Panc1 (cell line): ENCODE results near the gene MAGEA2. TPM values are rescaled to one million over a fixed set of nuclear protein-coding genes. Genes with fewer than 3 reads are reported as not detected.
"Not testable (repeated sequence)": the region's sequence is repeated elsewhere in the genome, so short reads cannot be mapped to it uniquely, and the experiment has no call there.

Experiments used
- ATAC-seq: fragments of 200-7000 bp; cut with Tn5 transposase; 2 replicates; pipeline ENCODE4 v1.9.1; 2020; ENCODE audit warnings: mild to moderate bottlenecking, moderate library complexity
- BruUV-seq: library from RNA; stranded (reverse); fragments of 400-500 nt; replicated peaks from 2 replicates; lab custom pipeline; 2021; lab: Mats Ljungman, UMichigan
- CTCF ChIA-PET: fragments of 300-600 bp; sonication (Branson Sonifier 250); formaldehyde crosslinking; loops from one replicate; lab custom pipeline; 2022; ENCODE audit warnings: antibody characterized with exemption; lab: Charles Lee
- POLR2A ChIA-PET: fragments of 300-600 bp; sonication (Branson Sonifier 250); formaldehyde crosslinking; loops from one replicate; lab custom pipeline; 2022; ENCODE audit warnings: antibody characterized with exemption; lab: Charles Lee
- DNase-seq: peaks from one replicate; pipeline ENCODE4 v3.0.0-alpha.2; 2010; ENCODE audit warnings: low read depth, low spot score
- H3K27ac ChIP-seq: 2 replicates; pipeline ENCODE4 v1.5.1; 2011; ENCODE audit warnings: mild to moderate bottlenecking, low read length, inconsistent platforms
- H3K27me3 ChIP-seq: fragments of 200-500 bp; sonication (Bioruptor generic); 2 replicates; pipeline ENCODE4 v1.6.0; 2014; ENCODE audit warnings: low read length, inconsistent platforms; ENCODE audit not compliant: control insufficient read depth, insufficient read depth
- H3K36me3 ChIP-seq: fragments of 200-500 bp; sonication (Bioruptor generic); 2 replicates; pipeline ENCODE4 v1.5.1; 2014; ENCODE audit warnings: inconsistent platforms, mild to moderate bottlenecking, low read length, moderate library complexity; ENCODE audit not compliant: control insufficient read depth, insufficient read depth
- H3K4me1 ChIP-seq: 2 replicates; pipeline ENCODE4 v1.5.1; 2011; ENCODE audit warnings: inconsistent platforms, mild to moderate bottlenecking, low read length, moderate library complexity; ENCODE audit not compliant: control insufficient read depth, insufficient read depth
- H3K4me3 ChIP-seq, 2 experiments: 2 replicates each; pipeline ENCODE4 v1.5.1; 2011 to 2012; ENCODE audit warnings: low read depth in 2 of 2, low read length in 2 of 2, mild to moderate bottlenecking in 2 of 2, inconsistent platforms in 1 of 2, moderate library complexity in 1 of 2
- H3K9me3 ChIP-seq: fragments of 200-500 bp; sonication (Bioruptor generic); 2 replicates; pipeline ENCODE4 v1.5.1; 2014; ENCODE audit warnings: low read depth, mild to moderate bottlenecking, inconsistent platforms, low read length, moderate library complexity; ENCODE audit not compliant: control insufficient read depth, insufficient read depth
- in situ Hi-C: cut with HindIII; loops from 2 replicates; pipeline ENCODE4 v1.10.0; 2016; ENCODE audit warnings: low sequenced_read_pairs, low pct_unique_long_range_greater_than_20kb
- intact Hi-C: fragments of 100-400 bp; cut with micrococcal nuclease; formaldehyde crosslinking; loops from one replicate; pipeline ENCODE4 v1.10.0; 2022; ENCODE audit not compliant: unreplicated experiment
- total RNA-seq: library from RNA; stranded (reverse); gene quantifications from one replicate; pipeline ENCODE4 v1.2.1, GENCODE V29; 2021; ENCODE audit not compliant: unreplicated experiment

Gene MAGEA2
- total RNA-seq, 1 experiment from 2014 or later = 0.28 TPM

- H3K36me3 ChIP-seq, H3K4me1 ChIP-seq, POLR2A ChIA-PET, H3K4me3 ChIP-seq, CTCF ChIA-PET, H3K27me3 ChIP-seq, in situ Hi-C loops, BruUV-seq, DNase-seq, ATAC-seq, intact Hi-C loops, H3K27ac ChIP-seq, H3K9me3 ChIP-seq: not testable (repeated sequence)
Measured at GRCh38 chrX:152700390-152700789, 53.3 kb downstream of the MAGEA2 start.

Other genes with a start within 250 kb of the MAGEA2 start
- gene GABRQ, start 115.9 kb downstream of the MAGEA2 start, total RNA-seq = 0.03 TPM
- 0.21 TPM for gene MAGEA3, start 55.0 kb downstream of the MAGEA2 start, total RNA-seq
- not detected for gene CSAG2, start 44.6 kb downstream of the MAGEA2 start, total RNA-seq
- gene MAGEA2B, start 39.2 kb downstream of the MAGEA2 start, total RNA-seq = not detected
- not detected for gene CSAG1, start 20.1 kb downstream of the MAGEA2 start, total RNA-seq
- gene MAGEA12, start 20.1 kb downstream of the MAGEA2 start, total RNA-seq = not detected
- 0.26 TPM for gene CSAG3, start 5.4 kb upstream of the MAGEA2 start, total RNA-seq
- 0.57 TPM for gene MAGEA6, start 15.8 kb upstream of the MAGEA2 start, total RNA-seq
- gene CETN2, start 76.9 kb upstream of the MAGEA2 start, total RNA-seq = 63.3 TPM
- gene NSDHL, start 77.2 kb upstream of the MAGEA2 start, total RNA-seq = 75.0 TPM
- 5.4 TPM for gene ZNF185, start 144.2 kb upstream of the MAGEA2 start, total RNA-seq
- gene PNMA5, start 240.3 kb upstream of the MAGEA2 start, total RNA-seq = not detected